GM20000 (cell line): ENCODE results near the gene NBEAL2.

Experiments used
- DNase-seq: peaks from one replicate; pipeline ENCODE4 v3.0.0; 2012; ENCODE audit warnings: low spot score
- CTCF ChIP-seq: IDR thresholded peaks from 2 replicates; pipeline ENCODE4 v1.5.1; 2012; ENCODE audit warnings: mild to moderate bottlenecking, control low read depth; ENCODE audit errors: extremely low read depth, missing control alignments

The NBEAL2 gene

DNA sequence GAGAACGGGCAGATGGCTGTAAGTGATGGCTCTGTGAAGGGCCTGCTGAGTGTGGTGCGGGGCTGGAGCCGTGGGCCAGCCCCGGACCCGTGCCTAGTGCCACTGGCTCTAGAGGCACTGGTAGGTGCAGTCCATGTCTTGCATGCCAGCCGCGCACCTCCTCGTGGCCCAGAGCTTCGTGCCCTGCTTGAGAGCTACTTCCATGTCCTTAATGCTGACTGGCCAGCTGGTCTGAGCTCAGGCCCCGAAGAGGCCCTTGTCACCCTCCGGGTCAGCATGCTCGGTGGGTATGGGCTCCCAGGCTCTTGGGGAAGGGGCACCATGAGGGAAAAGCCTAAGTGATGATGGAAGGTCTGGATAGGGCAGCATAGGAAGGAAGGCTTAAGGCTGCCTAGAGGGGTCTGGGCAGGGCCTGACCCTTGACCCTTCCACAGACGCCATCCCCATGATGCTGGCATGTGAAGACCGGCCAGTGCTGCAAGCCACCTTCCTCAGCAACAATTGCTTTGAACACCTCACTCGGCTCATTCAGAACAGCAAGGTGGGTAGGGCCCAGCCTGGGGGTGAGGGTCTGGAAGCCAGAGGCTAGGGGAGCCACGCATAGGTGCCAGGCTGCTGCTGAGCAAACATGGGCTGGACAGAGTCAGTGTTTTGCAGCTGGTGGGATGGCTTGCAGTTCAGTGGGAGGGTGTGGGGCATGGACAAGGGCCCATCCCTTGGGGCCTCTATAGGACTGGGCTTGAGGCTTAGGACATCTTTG is 12.1 kb downstream of the NBEAL2 start:
- no peak for DNase-seq
- TF ChIP-seq CTCF: no peak

- TF ChIP-seq CTCF: no peak
- DNase-seq: no peak
These were observed 12.8 kb downstream of the NBEAL2 start for GRCh38 chr3:46992231-46992630.

DNA sequence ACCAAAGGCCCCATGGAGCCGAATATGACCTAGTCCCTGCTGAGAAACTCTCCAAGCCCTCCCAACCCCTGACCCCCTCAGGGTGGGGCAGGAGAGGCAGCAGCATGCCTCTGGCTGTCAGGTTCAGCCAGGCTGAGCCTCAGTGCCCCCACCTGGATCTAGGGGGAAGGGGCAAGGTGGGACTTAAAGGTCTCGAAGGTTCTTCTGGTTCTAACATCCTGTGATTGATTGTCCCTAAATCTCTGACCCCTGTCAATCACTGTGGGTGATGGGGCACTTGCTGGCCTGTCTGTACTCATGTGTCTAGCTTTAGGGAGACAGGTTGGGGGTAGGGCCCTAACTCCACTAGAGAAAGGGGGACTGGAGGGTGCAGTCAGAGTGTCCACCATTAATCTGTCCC is 13.8 kb downstream of the NBEAL2 start:
- no peak for TF ChIP-seq CTCF
- DNase-seq: no peak

- TF ChIP-seq CTCF: no peak
These were observed 14.5 kb downstream of the NBEAL2 start for GRCh38 chr3:46993986-46994385.

GRCh38 chr3:46994801-46995731 is 15.6 kb downstream of the NBEAL2 start:
- no peak for DNase-seq
- TF ChIP-seq CTCF: no peak

More at GRCh38 chr3:46993986-46994385, 14.5 kb downstream of the NBEAL2 start:
- DNase-seq: no peak

- no peak for TF ChIP-seq CTCF
- no peak for DNase-seq
These were observed 16.6 kb downstream of the NBEAL2 start for GRCh38 chr3:46995901-46996562.
